ENCODE measurements around the gene ABCA13. TPM values are rescaled to one million over a fixed set of nuclear protein-coding genes. Genes with fewer than 3 reads are reported as not detected.

The ABCA13 gene
- total and polyA plus RNA-seq, 2 donors (not counting 3 experiments of a cell fraction or from before 2014, with no cell fraction given): 0.01 to 0.11 TPM

GRCh38 chr7:48416327-48416908, 245.2 kb downstream of the ABCA13 start:
- H2AFZ ChIP-seq (ENCODE audit: low read depth, low read length): no peak overlapping the region
- dilution Hi-C loops (cut with MboI; ENCODE audit: extremely low pct_ligation_motif_present, low sequenced_read_pairs): no loop called here
- intact Hi-C loops (cut with micrococcal nuclease): no loop called here
- POLR2A ChIA-PET: no interaction called here
- H3K9me1 ChIP-seq (replicated peaks; ENCODE audit: control insufficient read depth, extremely low read depth, insufficient read depth, low read length): no peaks in the 10 kb centered on the region
- H3K79me2 ChIP-seq (ENCODE audit: control insufficient read depth, insufficient read depth, low read length): no peaks in the 10 kb centered on the region
- H3K9ac ChIP-seq (replicated peaks; ENCODE audit: extremely low read depth, insufficient read depth, low read length): no peak overlapping the region
- no peaks in the 10 kb centered on the region for H4K20me1 ChIP-seq (replicated peaks; ENCODE audit: control insufficient read depth, extremely low read depth, insufficient read depth, low read length)
- H3K9me3 ChIP-seq (replicated peaks; ENCODE audit: control insufficient read depth, insufficient read depth, low read length): no peaks in the 10 kb centered on the region
- H3K36me3 ChIP-seq (ENCODE audit: control insufficient read depth in 2 of 2, extremely low read depth in 1 of 2, insufficient read depth in 2 of 2, low read length in 2 of 2): no peaks in the 10 kb centered on the region
- H3K27ac ChIP-seq (ENCODE audit: insufficient read depth, low read depth, low read length): no peak overlapping the region
- no peak overlapping the region for H3K4me2 ChIP-seq (ENCODE audit: insufficient read depth, low read length)
- no TSS peak for BruUV-seq (replicated peaks)
- CTCF ChIA-PET: no interaction called here
- TF ChIP-seq POLR2AphosphoS5 (IDR thresholded peaks at IDR 0.05; ENCODE audit: insufficient read depth, low read depth, low read length) (no peak), FOS (IDR thresholded peaks at IDR 0.05; ENCODE audit: borderline replicate concordance, insufficient read depth, low read length) (no peak), POLR2A (IDR thresholded peaks at IDR 0.05; ENCODE audit: low read depth, low read length) (no peak), GATA2 (IDR thresholded peaks at IDR 0.05; ENCODE audit: insufficient read depth, insufficient read length, low read depth, low read length) (no peak), CTCF (IDR thresholded peaks at IDR 0.05; ENCODE audit: extremely low read depth in 1 of 2, insufficient read depth in 1 of 2, low read depth in 1 of 2, low read length in 2 of 2) (no peak), EZH2 (IDR thresholded peaks at IDR 0.05; ENCODE audit: borderline replicate concordance, low read depth, low read length, severe bottlenecking) (no peak), JUN (IDR thresholded peaks at IDR 0.05; ENCODE audit: borderline replicate concordance, insufficient read depth, insufficient read length, low read depth) (no peak), MYC (IDR thresholded peaks at IDR 0.05; ENCODE audit: low read depth, low read length) (no peak)
- TF ChIP-seq, protein P1, sequence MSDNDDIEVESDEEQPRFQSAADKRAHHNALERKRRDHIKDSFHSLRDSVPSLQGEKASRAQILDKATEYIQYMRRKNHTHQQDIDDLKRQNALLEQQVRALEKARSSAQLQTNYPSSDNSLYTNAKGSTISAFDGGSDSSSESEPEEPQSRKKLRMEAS (IDR thresholded peaks at IDR 0.05; ENCODE audit: insufficient read depth, insufficient read length): no peak
- no peaks in the 10 kb centered on the region for H3K27me3 ChIP-seq (ENCODE audit: control insufficient read depth in 2 of 2, insufficient read depth in 2 of 2, low read length in 2 of 2)
- FAIRE-seq: no peak
- H3K4me3 ChIP-seq (replicated peaks in 1 of 3; ENCODE audit: insufficient read depth in 1 of 3, low read depth in 1 of 3, low read length in 3 of 3): no peak overlapping the region
- H3K4me1 ChIP-seq (ENCODE audit: control insufficient read depth, extremely low read depth, insufficient read depth, low read length): no peaks in the 10 kb centered on the region
- DNase-seq (ENCODE audit: low read depth, low spot score): no peak
